CD4-positive, alpha-beta T cell (primary cell): ENCODE measurements around the gene EML6. TPM values are rescaled to one million over a fixed set of nuclear protein-coding genes. Genes with fewer than 3 reads are reported as not detected.

Experiments
- ATAC-seq: fragments of 200-7000 bp; cut with Tn5 transposase; one replicate; pipeline ENCODE4 v1.10.0; 2022; ENCODE audit warnings: mild to moderate bottlenecking; ENCODE audit not compliant: poor library complexity
- CTCF ChIA-PET: fragments of 350-600 bp; sonication (Branson Sonifier 250); formaldehyde crosslinking; loops from one replicate; lab custom pipeline; 2021; ENCODE audit warnings: antibody characterized with exemption, inconsistent platforms; lab: Charles Lee
- POLR2A ChIA-PET: fragments of 350-600 bp; sonication (Branson Sonifier 250); formaldehyde crosslinking; loops from one replicate; lab custom pipeline; 2021; ENCODE audit warnings: antibody characterized with exemption, inconsistent platforms; lab: Charles Lee
- DNase-seq, 14 experiments: peaks; one replicate each; pipeline ENCODE4 v3.0.0-alpha.2; 2013 to 2020; ENCODE audit warnings: mixed read lengths in 2 of 14
- H3K27ac ChIP-seq, 2 donors: one replicate each; pipeline versions ENCODE4 v1.5.1 to v1.7.0; 2013; ENCODE audit warnings: low read length in 2 of 2, low read depth in 1 of 2, mild to moderate bottlenecking in 1 of 2
- H3K27me3 ChIP-seq, 2 experiments: 1 replicate in 1 of 2; 2 replicates in 1 of 2; pipeline versions ENCODE4 v1.6.1 to v1.7.0; 2013; ENCODE audit warnings: low read length in 2 of 2, control low read depth in 1 of 2, mild to moderate bottlenecking in 1 of 2, moderate library complexity in 1 of 2; ENCODE audit not compliant: insufficient read depth in 2 of 2, control insufficient read depth in 1 of 2
- H3K36me3 ChIP-seq: one replicate; pipeline ENCODE4 v1.6.1; 2013; ENCODE audit warnings: low read length, control low read depth; ENCODE audit not compliant: insufficient read depth
- H3K4me1 ChIP-seq: one replicate; pipeline ENCODE4 v1.6.1; 2013; ENCODE audit warnings: low read length, control low read depth; ENCODE audit not compliant: insufficient read depth
- H3K4me3 ChIP-seq: one replicate; pipeline ENCODE4 v1.5.1; 2013; ENCODE audit warnings: mild to moderate bottlenecking, low read length, moderate library complexity
- H3K9me3 ChIP-seq, 2 experiments: 1 replicate in 1 of 2; 2 replicates in 1 of 2; pipeline versions ENCODE4 v1.6.1 to v1.7.0; 2013; ENCODE audit warnings: low read length in 2 of 2, mild to moderate bottlenecking in 2 of 2, control low read depth in 1 of 2, moderate library complexity in 1 of 2; ENCODE audit not compliant: control insufficient read depth in 1 of 2, insufficient read depth in 1 of 2
- H3K27ac Mint-ChIP-seq: one replicate; pipeline ENCODE4 v1.8.0; 2020; ENCODE audit warnings: mixed read lengths
- H3K27me3 Mint-ChIP-seq: one replicate; pipeline ENCODE4 v1.8.0; 2021; ENCODE audit warnings: mixed read lengths
- H3K36me3 Mint-ChIP-seq: one replicate; pipeline ENCODE4 v1.8.0; 2021; ENCODE audit warnings: low read depth, mixed read lengths
- H3K4me1 Mint-ChIP-seq: one replicate; pipeline ENCODE4 v1.8.0; 2021; ENCODE audit warnings: low read depth, mixed read lengths
- H3K4me3 Mint-ChIP-seq: one replicate; pipeline ENCODE4 v1.8.0; 2020; ENCODE audit warnings: mild to moderate bottlenecking, mixed read lengths
- H3K9me3 Mint-ChIP-seq: one replicate; pipeline ENCODE4 v1.8.0; 2020; ENCODE audit warnings: mixed read lengths
- CTCF ChIP-seq: fragments of 200-600 bp; IDR thresholded peaks from one replicate; pipeline ENCODE4 v1.8.0; 2022; ENCODE audit warnings: antibody characterized with exemption, mild to moderate bottlenecking
- intact Hi-C, 2 experiments: fragments of 100-400 bp; cut with DNase I in 1 of 2; cut with micrococcal nuclease in 1 of 2; formaldehyde crosslinking; loops; one replicate each; pipeline versions ENCODE4 v1.15.1 to v1.9.0; 2023 to 2025; cut with DNase I, micrococcal nuclease
- total RNA-seq, 174 experiments: library from RNA in 2 of 174; stranded (reverse) in 2 of 174; gene quantifications; one replicate each; pipeline ENCODE4 v1.2.3 and lab custom pipeline; 2021 to 2026

Gene EML6
- total RNA-seq, 2 experiments from 2014 or later = 0.22 to 0.34 TPM

GRCh38 chr2:54975598-54976492 lies 252.4 kb downstream of the EML6 start:
- peaks cover 78% of the 10 kb centered on the region for H3K36me3 Mint-ChIP-seq
- no peak overlapping the region for H3K4me3 Mint-ChIP-seq
- ChIA-PET POLR2A (no interaction called here), CTCF (no interaction called here)
- no peak overlapping the region for H3K4me3 ChIP-seq
- no peaks in the 10 kb centered on the region for H3K27me3 Mint-ChIP-seq
- no peaks in the 10 kb centered on the region for H3K27me3 ChIP-seq
- no peaks in the 10 kb centered on the region for H3K9me3 ChIP-seq
- H3K4me1 Mint-ChIP-seq = peaks cover 43% of the 10 kb centered on the region
- intact Hi-C loops = loop anchor here in 1 of 2 experiments (5.0 kb wide), 1 partner anchor 36 kb away; no protein-coding TSS in a partner anchor
- peak overlapping the region; percentile 41 for H3K27ac Mint-ChIP-seq
- peaks cover 3% of the 10 kb centered on the region for H3K4me1 ChIP-seq
- H3K27ac ChIP-seq = no peak overlapping the region
- ATAC-seq = no peak
- no peaks in the 10 kb centered on the region for H3K9me3 Mint-ChIP-seq
- no peak for TF ChIP-seq CTCF
- DNase-seq = no peak
- H3K36me3 ChIP-seq = peaks cover 28% of the 10 kb centered on the region

- ATAC-seq (no peak), DNase-seq (no peak)
- Mint-ChIP-seq H3K4me1 (peaks cover 49% of the 10 kb centered on the region), H3K27me3 (no peaks in the 10 kb centered on the region), H3K9me3 (no peaks in the 10 kb centered on the region), H3K36me3 (peaks cover 77% of the 10 kb centered on the region), H3K27ac (no peak overlapping the region), H3K4me3 (no peak overlapping the region)
- intact Hi-C loops = loop anchor here in 1 of 2 experiments (5.0 kb wide), 1 partner anchor 35 kb away; no protein-coding TSS in a partner anchor
- no peak for TF ChIP-seq CTCF
- ChIA-PET POLR2A (interaction anchor here (0.6 to 0.9 kb wide), 2 partner anchors 12 to 66 kb away, joined by 3 read pairs; no protein-coding TSS in a partner anchor), CTCF (interaction anchor here (0.9 kb wide), 1 partner anchor 138 kb away, joined by 4 read pairs; no protein-coding TSS in a partner anchor)
- Histone ChIP-seq H3K27ac (no peak overlapping the region), H3K9me3 (no peaks in the 10 kb centered on the region), H3K4me3 (no peak overlapping the region), H3K27me3 (no peaks in the 10 kb centered on the region), H3K36me3 (peaks cover 31% of the 10 kb centered on the region), H3K4me1 (peaks cover 3% of the 10 kb centered on the region)
These were observed 253.7 kb downstream of the EML6 start for GRCh38 chr2:54977149-54977548.

- no peak for TF ChIP-seq CTCF
- Histone ChIP-seq H3K27me3 (no peaks in the 10 kb centered on the region), H3K4me3 (no peak overlapping the region), H3K9me3 (no peaks in the 10 kb centered on the region), H3K27ac (no peak overlapping the region), H3K36me3 (peaks cover 19% of the 10 kb centered on the region), H3K4me1 (peaks cover 3% of the 10 kb centered on the region)
- no peak overlapping the region for H3K4me3 Mint-ChIP-seq
- ATAC-seq = no peak
- DNase-seq = no peak
- intact Hi-C loops = loop anchor here in 1 of 2 experiments (5.0 kb wide), 1 partner anchor 33 kb away; no protein-coding TSS in a partner anchor
- H3K4me1 Mint-ChIP-seq = peaks cover 72% of the 10 kb centered on the region
- CTCF ChIA-PET = interaction anchor here (1.1 to 1.2 kb wide), 2 partner anchors 15 to 19 kb away, joined by 3 read pairs; no protein-coding TSS in a partner anchor
- no peaks in the 10 kb centered on the region for H3K9me3 Mint-ChIP-seq
- POLR2A ChIA-PET = interaction anchor here (1.1 kb wide), 1 partner anchor 24 kb away, joined by 3 read pairs; no protein-coding TSS in a partner anchor
- no peaks in the 10 kb centered on the region for H3K27me3 Mint-ChIP-seq
- peak overlapping the region; percentile 53 for H3K27ac Mint-ChIP-seq
- peaks cover 80% of the 10 kb centered on the region for H3K36me3 Mint-ChIP-seq
These were observed 256.0 kb downstream of the EML6 start for GRCh38 chr2:54979321-54980044.
